Measurements from ENCODE around the gene KRT25.

The KRT25 gene

GRCh38 chr17:40779181-40779909, 24.2 kb upstream of the KRT25 start:
- H3K4me3 ChIP-seq (ENCODE audit: low read length): peak overlapping the region; percentile 25
- TF ChIP-seq CTCF (conservative IDR thresholded peaks at IDR 0.05; ENCODE audit: low read depth, low read length): no peak
- DNase-seq (ENCODE audit: low read depth): no peak

GRCh38 chr17:40778461-40778860, 23.3 kb upstream of the KRT25 start:
- no peak for DNase-seq (ENCODE audit: low read depth)
- no peak overlapping the region for H3K4me3 ChIP-seq (ENCODE audit: low read length)
- no peak for TF ChIP-seq CTCF (conservative IDR thresholded peaks at IDR 0.05; ENCODE audit: low read depth, low read length)

DNA sequence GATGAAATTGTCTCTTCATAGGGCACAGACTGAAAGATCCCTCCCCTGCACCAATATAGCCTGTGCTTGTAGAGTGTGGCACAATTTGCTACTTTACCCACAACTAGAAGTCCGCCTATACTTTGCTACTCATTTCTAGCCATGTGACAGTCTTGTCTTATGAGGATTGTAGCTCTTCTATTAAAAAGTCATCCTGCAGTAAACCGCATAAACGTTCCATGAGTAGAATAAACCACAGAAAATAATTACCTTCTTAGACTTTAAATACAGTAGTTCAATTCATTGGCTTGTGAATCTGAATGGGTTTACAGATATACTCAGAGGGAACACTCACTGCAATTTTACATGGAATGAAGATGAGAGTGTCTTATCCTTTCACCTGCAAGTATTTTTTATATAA, 22.8 kb upstream of the KRT25 start:
- no peak overlapping the region for H3K4me3 ChIP-seq (ENCODE audit: low read length)
- TF ChIP-seq CTCF (conservative IDR thresholded peaks at IDR 0.05; ENCODE audit: low read depth, low read length): no peak

DNA sequence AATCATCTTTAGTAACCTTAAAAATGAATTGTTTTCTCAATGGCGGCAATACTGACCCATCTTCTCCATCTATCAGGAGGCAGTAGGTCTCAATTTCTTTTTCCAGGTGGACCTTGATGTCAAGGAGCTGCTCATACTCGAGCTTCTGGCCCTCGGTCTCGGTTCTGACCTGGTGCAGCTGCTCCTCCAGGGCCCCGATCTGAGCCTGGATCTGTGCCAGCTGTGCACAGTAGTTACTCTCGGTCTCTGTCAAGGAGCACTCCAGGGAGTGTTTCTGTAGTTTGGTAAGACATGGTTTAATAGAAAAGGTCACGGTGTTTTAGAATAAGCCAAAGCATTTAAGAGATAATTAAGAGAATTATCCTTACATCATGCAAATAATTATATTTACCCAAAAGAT, 22.3 kb upstream of the KRT25 start:
- no peak for TF ChIP-seq CTCF (conservative IDR thresholded peaks at IDR 0.05; ENCODE audit: low read depth, low read length)

More for the DNA sequence above, 22.8 kb upstream of the KRT25 start:
- no peak for DNase-seq (ENCODE audit: low read depth)

GRCh38 chr17:40775945-40776344, 20.8 kb upstream of the KRT25 start:
- no peak overlapping the region for H3K4me3 ChIP-seq (ENCODE audit: low read length)
- no peak for TF ChIP-seq CTCF (conservative IDR thresholded peaks at IDR 0.05; ENCODE audit: low read depth, low read length)
- DNase-seq (ENCODE audit: low read depth): no peak

More for the DNA sequence above, 22.3 kb upstream of the KRT25 start:
- no peak for DNase-seq (ENCODE audit: low read depth)
- no peak overlapping the region for H3K4me3 ChIP-seq (ENCODE audit: low read length)

DNA sequence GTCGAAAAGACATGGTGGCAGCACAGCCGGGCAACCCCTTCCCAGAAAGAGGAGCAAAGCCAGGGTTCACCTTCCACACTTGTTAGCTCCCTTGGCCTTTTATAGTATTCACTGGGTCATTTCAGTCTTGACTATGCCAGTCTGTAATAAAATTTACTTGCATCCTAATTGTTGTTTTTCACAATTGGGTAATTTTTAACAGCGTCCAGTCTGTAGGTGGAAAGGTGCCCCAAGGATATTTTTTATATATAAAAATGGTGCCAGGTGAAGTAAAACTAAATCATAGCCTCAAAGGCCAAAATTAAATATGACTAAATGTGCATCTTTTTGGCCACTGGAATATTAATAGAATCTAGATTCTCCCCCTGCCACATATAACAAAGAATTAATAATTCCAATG, 17.0 kb upstream of the KRT25 start, which contains the start of gene KRT26:
KRT26 (minus strand) TSS at position 101 of the 400 bp plus-strand sequence; CDS start at position 13, 88 bp downstream.
- TF ChIP-seq CTCF (conservative IDR thresholded peaks at IDR 0.05; ENCODE audit: low read depth, low read length): no peak
- H3K4me3 ChIP-seq (ENCODE audit: low read length): no peak within 1 kb of the TSS

DNA sequence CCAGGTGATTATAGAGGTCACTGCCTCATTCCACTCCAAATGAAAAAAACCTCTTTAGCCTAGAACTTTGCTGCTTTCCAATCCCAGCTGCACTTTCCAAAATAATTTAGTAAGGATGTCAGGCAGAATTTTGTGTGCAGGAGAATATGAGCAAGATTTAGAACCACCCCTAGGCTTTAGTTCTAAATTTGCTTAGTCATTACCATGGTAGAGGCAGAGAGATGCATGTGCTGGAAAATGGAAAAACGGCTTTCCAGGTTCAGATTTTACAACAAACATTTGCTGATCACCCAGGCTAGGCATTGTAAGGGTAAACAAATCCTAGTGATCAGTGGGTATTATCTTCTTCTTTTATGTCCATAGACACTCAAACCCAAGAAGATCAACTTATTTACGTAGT, 10.5 kb upstream of the KRT25 start:
- no peak for TF ChIP-seq CTCF (conservative IDR thresholded peaks at IDR 0.05; ENCODE audit: low read depth, low read length)
- no peak overlapping the region for H3K4me3 ChIP-seq (ENCODE audit: low read length)
- DNase-seq (ENCODE audit: low read depth): no peak

More for the DNA sequence above, 17.0 kb upstream of the KRT25 start, which contains the start of gene KRT26:
- no peak for DNase-seq (ENCODE audit: low read depth)
